ENCODE measurements around the gene OR2AT4. TPM values are rescaled to one million over a fixed set of nuclear protein-coding genes. Genes with fewer than 3 reads are reported as not detected.

The OR2AT4 gene
- total and polyA plus RNA-seq, 10 donors, result not detected

DNA sequence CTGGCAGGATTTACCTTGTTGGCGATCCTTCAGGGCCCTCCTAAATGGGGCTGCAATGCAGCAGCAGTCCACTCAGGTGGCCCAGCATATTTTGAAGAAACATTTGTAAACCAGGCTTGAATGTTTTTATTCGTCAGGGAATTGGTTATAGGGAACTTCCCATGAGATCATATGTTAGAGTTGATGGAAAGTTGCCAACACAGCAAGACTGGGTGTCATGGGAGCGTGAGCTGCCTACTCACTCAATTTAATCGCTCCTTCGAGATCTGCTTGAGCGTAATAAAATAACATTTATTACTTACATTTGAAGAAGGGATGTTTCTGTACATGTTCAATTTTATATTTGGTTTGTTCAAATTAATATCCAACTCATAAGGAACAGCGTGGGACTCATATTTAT, 19.4 kb downstream of the OR2AT4 start:
- Histone ChIP-seq H3K36me3 (no peaks in the 10 kb centered on the region), H3K9me3 (no peaks in the 10 kb centered on the region), H3K27me3 (replicated peaks in 1 of 7) (peaks cover 0 to 33% (median 0%) of the 10 kb centered on the region in 7 donors), H3K4me1 (no peaks in the 10 kb centered on the region), H3K4me3 (no peak overlapping the region), H3K27ac (no peak overlapping the region)
- TF ChIP-seq POLR2AphosphoS5 (IDR thresholded peaks at IDR 0.05) (no peak), CTCF (IDR thresholded peaks at IDR 0.05 in 8 of 11, conservative IDR thresholded peaks at IDR 0.05 in 3 of 11) (no peak), POLR2A (IDR thresholded peaks at IDR 0.05) (no peak)
- DNase-seq, result no peak
- intact Hi-C loops (cut with DNase I; ENCODE audit: low total_unique reads), result no loop called here
- 76 to 85% (median 81%) methylated on average over 7 of the region's 7 CpGs for WGBS, 5 donors

- no peak for TF ChIP-seq POLR2A (IDR thresholded peaks at IDR 0.05)
- no peak for TF ChIP-seq CTCF (IDR thresholded peaks at IDR 0.05 in 8 of 11, conservative IDR thresholded peaks at IDR 0.05 in 3 of 11)
- TF ChIP-seq POLR2AphosphoS5 (IDR thresholded peaks at IDR 0.05), result no peak
- Histone ChIP-seq H3K36me3 (no peaks in the 10 kb centered on the region), H3K27ac (no peak overlapping the region), H3K27me3 (replicated peaks in 1 of 7) (peaks cover 0 to 31% (median 0%) of the 10 kb centered on the region in 7 donors), H3K4me3 (no peak overlapping the region), H3K4me1 (no peaks in the 10 kb centered on the region), H3K9me3 (no peaks in the 10 kb centered on the region)
- intact Hi-C loops (cut with DNase I; ENCODE audit: low total_unique reads), result no loop called here
- no peak for DNase-seq
Measured at GRCh38 chr11:75076671-75077070, 20.0 kb downstream of the OR2AT4 start.

DNA sequence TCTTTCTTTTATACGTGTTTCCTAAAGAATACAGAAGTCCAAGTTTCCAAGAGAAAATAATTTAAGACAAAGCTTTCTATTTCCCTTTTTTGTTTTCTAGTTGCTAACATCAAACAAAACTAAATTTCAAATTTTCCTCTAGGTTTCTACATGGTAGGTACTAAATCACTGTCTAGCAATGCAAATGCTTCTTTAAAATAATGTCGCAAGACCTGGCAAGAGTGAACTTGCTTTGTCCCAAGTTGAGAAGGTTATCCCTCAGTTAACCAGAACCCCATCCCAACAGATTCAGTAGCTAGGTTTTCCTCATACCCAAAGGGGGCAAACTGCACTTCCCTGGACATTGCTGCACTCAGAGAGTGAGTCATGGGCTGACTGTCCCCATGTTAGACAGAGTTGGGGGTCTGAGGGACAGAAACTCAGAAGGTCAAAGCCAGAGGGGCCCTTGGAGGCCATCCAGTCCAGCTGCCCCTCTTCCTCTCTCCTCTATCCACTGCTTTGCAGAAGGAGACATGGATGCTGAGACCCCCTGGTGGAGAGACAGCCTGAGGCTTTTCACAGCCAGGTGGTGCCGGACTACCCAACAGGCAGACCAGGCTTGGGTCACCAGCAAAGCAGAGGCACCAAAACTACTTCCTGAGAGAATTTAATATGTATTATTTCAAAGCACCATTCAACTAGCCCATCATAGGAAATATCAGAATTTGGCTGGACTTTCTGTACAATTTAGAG, 23.1 kb downstream of the OR2AT4 start:
- Histone ChIP-seq H3K4me3 (no peak overlapping the region), H3K9me3 (peaks cover 0 to 1% (median 0%) of the 10 kb centered on the region in 8 donors), H3K4me1 (no peaks in the 10 kb centered on the region), H3K36me3 (no peaks in the 10 kb centered on the region), H3K27ac (no peak overlapping the region), H3K27me3 (replicated peaks in 1 of 7) (peaks cover 0 to 38% (median 0%) of the 10 kb centered on the region in 7 donors)
- TF ChIP-seq POLR2A (IDR thresholded peaks at IDR 0.05) (no peak), POLR2AphosphoS5 (IDR thresholded peaks at IDR 0.05) (no peak), CTCF (IDR thresholded peaks at IDR 0.05 in 8 of 11, conservative IDR thresholded peaks at IDR 0.05 in 3 of 11) (no peak)
- intact Hi-C loops (cut with DNase I; ENCODE audit: low total_unique reads), result no loop called here
- 82 to 92% (median 85%) methylated on average over 3 of the region's 3 CpGs for WGBS, 5 donors
- no peak for DNase-seq

DNA sequence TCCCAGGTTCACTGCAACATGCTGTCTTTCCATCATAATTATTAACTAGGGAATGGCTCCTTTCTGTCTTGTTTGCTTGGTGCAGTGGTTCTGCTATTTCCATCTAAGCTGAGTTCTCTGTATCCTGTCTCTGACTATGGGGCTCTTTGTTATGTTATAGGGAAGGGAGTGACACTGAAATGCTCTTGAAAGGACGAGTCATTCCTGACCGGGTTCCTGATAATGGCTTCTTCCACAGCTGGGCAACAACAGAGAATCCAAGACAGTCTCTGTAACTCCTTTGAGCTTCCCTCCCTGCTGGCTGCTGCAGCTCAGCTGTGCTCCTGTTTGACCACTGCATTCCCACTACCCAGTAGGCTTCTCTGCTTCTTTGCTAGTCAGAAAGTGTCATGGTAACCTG, 24.1 kb downstream of the OR2AT4 start:
- intact Hi-C loops (cut with DNase I; ENCODE audit: low total_unique reads), result no loop called here
- Histone ChIP-seq H3K27ac (no peak overlapping the region), H3K9me3 (peaks cover 0 to 5% (median 0%) of the 10 kb centered on the region in 8 donors), H3K4me1 (no peaks in the 10 kb centered on the region), H3K4me3 (no peak overlapping the region), H3K27me3 (replicated peaks in 1 of 7) (peaks cover 0 to 32% (median 0%) of the 10 kb centered on the region in 7 donors), H3K36me3 (no peaks in the 10 kb centered on the region)
- DNase-seq, result no peak
- no peak for TF ChIP-seq POLR2AphosphoS5 (IDR thresholded peaks at IDR 0.05)
- TF ChIP-seq POLR2A (IDR thresholded peaks at IDR 0.05), result no peak
- TF ChIP-seq CTCF (IDR thresholded peaks at IDR 0.05 in 8 of 11, conservative IDR thresholded peaks at IDR 0.05 in 3 of 11), result no peak
- 20 to 48% (median 43%) methylated on average over 2 of the region's 2 CpGs for WGBS, 5 donors
